PC-3 (cell line): ENCODE results near the gene RSBN1L. TPM values are rescaled to one million over a fixed set of nuclear protein-coding genes. Genes with fewer than 3 reads are reported as not detected.

Source experiments
- ATAC-seq: fragments of 200-7000 bp; cut with Tn5 transposase; 2 replicates; pipeline ENCODE4 v1.9.1; 2020; ENCODE audit warnings: mild to moderate bottlenecking, moderate library complexity
- BruUV-seq: library from RNA; stranded (reverse); fragments of 400-500 nt; replicated peaks from 2 replicates; lab custom pipeline; 2021; lab: Mats Ljungman, UMichigan
- CTCF ChIA-PET: fragments of 300-600 bp; sonication (Branson Sonifier 250); formaldehyde crosslinking; loops from one replicate; lab custom pipeline; 2022; ENCODE audit warnings: antibody characterized with exemption; lab: Charles Lee
- POLR2A ChIA-PET: fragments of 300-600 bp; sonication (Branson Sonifier 250); formaldehyde crosslinking; loops from one replicate; lab custom pipeline; 2022; ENCODE audit warnings: antibody characterized with exemption; ENCODE audit not compliant: unreplicated experiment; lab: Charles Lee
- DNase-seq: peaks from one replicate; pipeline ENCODE4 v3.0.0-alpha.2; 2015
- H2AFZ ChIP-seq: fragments of 300-600 bp; sonication (generic); 2 replicates; pipeline ENCODE4 v1.6.0; 2016; ENCODE audit warnings: antibody characterized with exemption, low read length
- H3F3A ChIP-seq: fragments of 300-600 bp; sonication (generic); one replicate; pipeline ENCODE4 v1.6.0; 2017; ENCODE audit warnings: antibody characterized with exemption, low read length, control low read depth, mild to moderate bottlenecking; ENCODE audit not compliant: unreplicated experiment
- H3K27ac ChIP-seq: fragments of 300-600 bp; sonication (generic); 2 replicates; pipeline ENCODE4 v1.5.1; 2016; ENCODE audit warnings: mild to moderate bottlenecking, low read length
- H3K27me3 ChIP-seq: fragments of 300-600 bp; sonication (generic); 2 replicates; pipeline ENCODE4 v1.6.1; 2016; ENCODE audit warnings: low read length, mixed read lengths
- H3K36me3 ChIP-seq: fragments of 300-600 bp; sonication (generic); 2 replicates; pipeline ENCODE4 v1.6.1; 2016; ENCODE audit warnings: low read depth, mixed run types, low read length, mixed read lengths
- H3K4me1 ChIP-seq: fragments of 300-600 bp; sonication (generic); 2 replicates; pipeline ENCODE4 v1.5.1; 2016; ENCODE audit warnings: low read length; ENCODE audit not compliant: insufficient read depth
- H3K4me2 ChIP-seq: fragments of 300-600 bp; sonication (generic); 2 replicates; pipeline ENCODE4 v1.6.0; 2016; ENCODE audit warnings: low read length
- H3K4me3 ChIP-seq: fragments of 300-600 bp; sonication (generic); 2 replicates; pipeline ENCODE4 v1.5.1; 2016; ENCODE audit warnings: mild to moderate bottlenecking, low read length, mixed read lengths
- H3K79me2 ChIP-seq: fragments of 300-600 bp; sonication (generic); 2 replicates; pipeline ENCODE4 v1.6.1; 2017; ENCODE audit warnings: low read length, mixed read lengths
- H3K9ac ChIP-seq: fragments of 300-600 bp; sonication (generic); 2 replicates; pipeline ENCODE4 v1.6.0; 2016; ENCODE audit warnings: mild to moderate bottlenecking, low read length
- H3K9me2 ChIP-seq: fragments of 300-600 bp; sonication (generic); replicated peaks from 2 replicates; pipeline ENCODE4 v1.6.1; 2016; ENCODE audit warnings: mixed run types, low read length, mixed read lengths
- H3K9me3 ChIP-seq: fragments of 300-600 bp; sonication (generic); 2 replicates; pipeline ENCODE4 v1.6.1; 2016; ENCODE audit warnings: low read length, mixed read lengths
- H4K20me1 ChIP-seq: fragments of 300-600 bp; sonication (generic); 2 replicates; pipeline ENCODE4 v1.6.1; 2016; ENCODE audit warnings: low read length, mixed read lengths
- CTCF ChIP-seq: fragments of 300-600 bp; sonication (generic); conservative IDR thresholded peaks from 2 replicates; pipeline ENCODE4 v1.5.1; 2017; ENCODE audit warnings: antibody characterized with exemption, low read depth, mild to moderate bottlenecking, low read length
- EZH2 ChIP-seq: fragments of 300-600 bp; sonication (generic); IDR thresholded peaks from one replicate; pipeline ENCODE4 v1.6.1; 2017; ENCODE audit warnings: antibody characterized with exemption, mild to moderate bottlenecking, low read length; ENCODE audit not compliant: unreplicated experiment
- EZH2phosphoT487 ChIP-seq: fragments of 300-600 bp; sonication (generic); IDR thresholded peaks from 2 replicates; pipeline ENCODE4 v1.6.1; 2018; ENCODE audit warnings: mild to moderate bottlenecking, antibody characterized with exemption, low read length, borderline replicate concordance
- intact Hi-C: fragments of 100-400 bp; cut with micrococcal nuclease; formaldehyde crosslinking; loops from 2 replicates; pipeline ENCODE4 v1.9.0; 2023
- total RNA-seq: library from RNA; depleted of rRNA; stranded (reverse); fragments of >200 nt; gene quantifications from 2 replicates; pipeline ENCODE4 v1.2.3, GENCODE V29; 2014

Gene RSBN1L
- total RNA-seq, 1 experiment from 2014 or later: 6.9 TPM

DNA sequence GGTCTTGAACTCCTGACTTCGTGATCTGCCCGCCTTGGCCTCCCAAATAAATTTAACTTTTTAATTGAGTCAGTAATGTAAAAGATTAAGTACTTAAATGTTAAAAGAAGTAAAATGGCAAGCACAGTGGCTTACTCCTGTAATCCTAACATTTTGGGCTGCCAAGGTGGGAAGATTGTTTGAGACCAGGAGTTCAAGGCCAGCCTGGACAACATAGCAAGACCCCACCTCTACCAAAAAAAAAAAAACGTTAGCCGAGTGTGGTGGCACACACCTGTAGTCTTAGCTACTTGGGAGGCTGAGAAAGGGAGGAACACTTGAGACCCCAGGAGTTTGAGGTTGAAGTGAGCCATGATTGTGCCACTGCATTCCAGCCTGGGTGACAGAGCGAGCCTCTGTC is 128.4 kb downstream of the RSBN1L start:
- no peak for DNase-seq
- CTCF ChIA-PET: no interaction called here
- H3F3A ChIP-seq: no peaks in the 10 kb centered on the region
- intact Hi-C loops: no loop called here
- H3K9me2 ChIP-seq: no peaks in the 10 kb centered on the region
- ATAC-seq: no peak
- no TSS peak for BruUV-seq
- POLR2A ChIA-PET: no interaction called here
- H3K4me1 ChIP-seq: no peaks in the 10 kb centered on the region; the same call in 1 of the 2 replicates
- peaks cover 8% of the 10 kb centered on the region; the same call in 1 of the 2 replicates for H3K9me3 ChIP-seq
- no peak overlapping the region for H3K27ac ChIP-seq
- no peaks in the 10 kb centered on the region for H4K20me1 ChIP-seq
- no peak overlapping the region for H2AFZ ChIP-seq
- peaks cover 13% of the 10 kb centered on the region for H3K36me3 ChIP-seq
- no peak overlapping the region for H3K4me3 ChIP-seq
- H3K4me2 ChIP-seq: no peak overlapping the region
- H3K9ac ChIP-seq: no peak overlapping the region
- H3K79me2 ChIP-seq: peaks cover 5% of the 10 kb centered on the region
- TF ChIP-seq EZH2phosphoT487: no peak
- no peak for TF ChIP-seq CTCF
- TF ChIP-seq EZH2: no peak
- no peaks in the 10 kb centered on the region for H3K27me3 ChIP-seq

DNA sequence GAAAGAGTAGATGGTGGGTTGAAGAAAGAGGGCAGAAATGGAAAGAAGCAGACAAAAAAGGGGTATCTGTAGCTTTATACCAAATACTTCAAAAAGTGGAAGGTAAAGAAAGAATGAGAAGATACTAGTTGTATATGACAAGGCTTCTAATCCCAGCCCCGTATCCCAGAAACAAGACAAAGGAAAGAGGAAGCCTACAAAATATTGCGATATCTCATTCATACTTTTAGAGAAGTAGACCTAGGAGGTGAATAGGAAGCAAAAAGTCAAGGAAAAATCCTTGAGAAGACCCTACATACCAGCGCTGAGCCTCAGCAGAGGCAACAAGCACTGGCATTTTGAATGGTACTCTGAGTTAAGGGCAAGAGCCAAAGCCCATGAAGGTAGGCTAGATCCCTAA is 128.9 kb downstream of the RSBN1L start:
- Histone ChIP-seq H3K27ac (no peak overlapping the region), H3K9me2 (no peaks in the 10 kb centered on the region), H3K4me1 (no peaks in the 10 kb centered on the region; the same call in 1 of the 2 replicates), H4K20me1 (no peaks in the 10 kb centered on the region), H3K27me3 (no peaks in the 10 kb centered on the region), H3K4me3 (no peak overlapping the region), H3K79me2 (peaks cover 4% of the 10 kb centered on the region), H3K9me3 (peaks cover 6% of the 10 kb centered on the region; the same call in 1 of the 2 replicates), H3K4me2 (no peak overlapping the region), H3K9ac (no peak overlapping the region), H3K36me3 (peaks cover 12% of the 10 kb centered on the region), H3F3A (no peaks in the 10 kb centered on the region), H2AFZ (no peak overlapping the region)
- POLR2A ChIA-PET: no interaction called here
- intact Hi-C loops: no loop called here
- ATAC-seq (no peak), DNase-seq (no peak)
- no TSS peak for BruUV-seq
- CTCF ChIA-PET: no interaction called here
- no peak for TF ChIP-seq EZH2
- TF ChIP-seq EZH2phosphoT487: no peak
- no peak for TF ChIP-seq CTCF

DNA sequence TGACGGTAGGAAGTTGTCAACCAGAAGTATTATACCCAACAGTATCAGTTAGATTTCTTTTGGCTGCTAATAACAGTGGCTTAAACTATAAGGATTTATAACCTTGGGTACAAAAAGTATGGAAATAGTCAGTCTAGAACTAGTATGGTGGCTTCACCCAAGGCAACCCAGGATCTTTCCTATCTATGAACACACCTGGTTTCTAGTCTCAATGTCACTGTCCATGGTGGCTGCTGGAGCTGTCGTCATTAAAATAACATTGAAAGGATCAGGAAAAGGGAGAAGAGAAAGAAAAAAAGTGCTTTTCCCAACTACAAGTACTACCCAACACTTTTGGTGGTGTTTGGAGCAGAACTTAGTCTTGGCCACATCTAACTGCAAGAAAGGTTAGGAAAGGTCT is 130.0 kb downstream of the RSBN1L start:
- no peak overlapping the region for H3K27ac ChIP-seq
- H3K4me3 ChIP-seq: no peak overlapping the region
- H3K9me2 ChIP-seq: no peaks in the 10 kb centered on the region
- no peaks in the 10 kb centered on the region for H3K79me2 ChIP-seq
- ATAC-seq (no peak), DNase-seq (no peak)
- H2AFZ ChIP-seq: no peak overlapping the region
- H3K27me3 ChIP-seq: no peaks in the 10 kb centered on the region
- no peak overlapping the region for H3K4me2 ChIP-seq
- H3K36me3 ChIP-seq: peaks cover under 1% of the 10 kb centered on the region; the same call in 1 of the 2 replicates
- ChIA-PET POLR2A (no interaction called here), CTCF (no interaction called here)
- no peaks in the 10 kb centered on the region for H4K20me1 ChIP-seq
- no peak for TF ChIP-seq EZH2
- no peak for TF ChIP-seq CTCF
- no peak for TF ChIP-seq EZH2phosphoT487
- H3K9me3 ChIP-seq: no peaks in the 10 kb centered on the region
- no TSS peak for BruUV-seq
- no peaks in the 10 kb centered on the region for H3F3A ChIP-seq
- no peaks in the 10 kb centered on the region; the same call in 1 of the 2 replicates for H3K4me1 ChIP-seq
- intact Hi-C loops: no loop called here
- H3K9ac ChIP-seq: no peak overlapping the region
